8988T (cell line): ENCODE measurements around the gene IWS1.
"Not testable (repeated sequence)": the region's sequence is repeated elsewhere in the genome, so short reads cannot be mapped to it uniquely, and the experiment has no call there.

Experiments
- DNase-seq: peaks from one replicate; pipeline ENCODE4 v3.0.0; 2011

The IWS1 gene

GRCh38 chr2:127560201-127560930 lies 34.1 kb upstream of the IWS1 start:
- DNase-seq, result no peak

GRCh38 chr2:127559454-127559853 lies 33.2 kb upstream of the IWS1 start:
- DNase-seq, result no peak

- no peak for DNase-seq
Observed at GRCh38 chr2:127558911-127559310, 32.6 kb upstream of the IWS1 start.

GRCh38 chr2:127552846-127553245 lies 26.6 kb upstream of the IWS1 start:
- no peak for DNase-seq

GRCh38 chr2:127552336-127552735 lies 26.0 kb upstream of the IWS1 start:
- no peak for DNase-seq

- no peak for DNase-seq
Observed at GRCh38 chr2:127551221-127551930, 25.1 kb upstream of the IWS1 start.

- no peak for DNase-seq
Observed at GRCh38 chr2:127546797-127547196, 20.5 kb upstream of the IWS1 start.

GRCh38 chr2:127545796-127546195 lies 19.5 kb upstream of the IWS1 start:
- DNase-seq, result no peak

GRCh38 chr2:127545189-127545588 lies 18.9 kb upstream of the IWS1 start:
- no peak for DNase-seq

- DNase-seq, result not testable (repeated sequence)
Observed at GRCh38 chr2:127543013-127543501, 16.8 kb upstream of the IWS1 start.

- no peak for DNase-seq
Observed at GRCh38 chr2:127542231-127542630, 15.9 kb upstream of the IWS1 start.

GRCh38 chr2:127541809-127542208 lies 15.5 kb upstream of the IWS1 start:
- DNase-seq, result no peak

GRCh38 chr2:127537644-127538043 lies 11.4 kb upstream of the IWS1 start:
- DNase-seq, result no peak

- DNase-seq, result no peak
Observed at GRCh38 chr2:127536707-127537541, 10.6 kb upstream of the IWS1 start.

GRCh38 chr2:127535918-127536317 lies 9.6 kb upstream of the IWS1 start:
- no peak for DNase-seq

- DNase-seq, result no peak
Observed at GRCh38 chr2:127535422-127535901, 9.2 kb upstream of the IWS1 start, which contains the start of gene MYO7B. Gene MYO7B, plus strand, starts transcription at chr2:127535683. Its CDS starts 24,040 bp downstream, at chr2:127559723.

- DNase-seq, result no peak
Observed at GRCh38 chr2:127532296-127532695, 6.0 kb upstream of the IWS1 start.

- DNase-seq, result no peak
Observed at GRCh38 chr2:127531221-127531648, 4.9 kb upstream of the IWS1 start.

GRCh38 chr2:127530245-127531140 lies 4.2 kb upstream of the IWS1 start:
- DNase-seq, result no peak

- not testable (repeated sequence) for DNase-seq
Observed at GRCh38 chr2:127529416-127529815, 3.1 kb upstream of the IWS1 start.

- DNase-seq, result no peak
Observed at GRCh38 chr2:127528487-127528886, 2.2 kb upstream of the IWS1 start.
